Measurements from ENCODE around the gene TPX2. TPM values are rescaled to one million over a fixed set of nuclear protein-coding genes. Genes with fewer than 3 reads are reported as not detected.

TPX2 gene
- total RNA-seq, 2 donors from 2014 or later: 0.20 to 2.9 TPM

DNA sequence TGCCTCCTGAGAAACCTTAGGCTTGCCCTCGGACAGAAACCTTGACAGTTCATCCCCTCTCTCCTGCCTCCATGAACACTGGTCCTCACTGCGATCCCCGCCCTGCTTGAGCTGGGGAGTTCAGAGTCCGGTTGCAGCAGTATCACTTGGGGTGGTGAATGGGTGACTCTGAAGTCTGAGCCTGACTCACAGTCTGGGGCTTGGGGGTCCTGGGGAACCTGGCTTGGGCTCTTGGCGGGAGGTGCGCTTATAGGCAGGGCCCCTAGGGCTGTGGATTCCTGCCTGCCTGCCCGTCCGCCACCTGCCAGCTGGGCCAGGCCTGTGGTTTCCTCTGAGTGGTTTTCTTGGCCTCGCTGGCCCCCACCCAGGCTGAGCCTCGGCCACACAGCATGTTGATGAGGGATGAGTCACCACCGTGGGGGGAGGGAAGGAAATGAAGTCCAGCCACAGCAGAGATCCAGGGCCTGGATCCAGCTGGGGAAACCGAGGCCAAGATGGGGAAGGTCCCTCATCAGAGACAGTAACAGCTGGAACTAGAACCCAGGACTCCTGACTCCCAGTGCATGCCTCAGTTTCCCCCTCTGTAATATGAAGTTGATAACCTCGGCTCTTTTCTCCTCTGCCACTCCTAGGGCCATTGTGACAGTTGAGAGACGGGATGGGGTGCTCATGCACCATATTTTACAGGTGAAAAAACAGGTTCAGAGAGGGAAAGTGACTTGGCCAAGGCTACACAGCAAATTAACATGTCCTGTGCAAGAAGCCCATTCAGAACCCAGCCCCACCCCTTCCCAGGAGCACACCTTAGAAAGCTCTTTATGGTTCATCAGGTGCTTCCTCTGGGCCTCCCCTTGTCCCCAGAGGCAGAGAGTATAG is 97.1 kb downstream of the TPX2 start:
- H3K4me1 ChIP-seq: peaks cover 0 to 48% of the 10 kb centered on the region in 2 donors
- H3K27ac ChIP-seq: peak overlapping the region; percentile 33 to 61
- H3K4me3 ChIP-seq: no peak overlapping the region
- no peak for TF ChIP-seq CTCF (IDR thresholded peaks at IDR 0.05)
- peak; percentile 91 for DNase-seq (ENCODE audit: low spot score)
- H3K27me3 ChIP-seq: no peaks in the 10 kb centered on the region
- no peaks in the 10 kb centered on the region for H3K36me3 ChIP-seq
- H3K9me3 ChIP-seq: no peaks in the 10 kb centered on the region

- H3K4me1 ChIP-seq: peaks cover 0 to 56% of the 10 kb centered on the region in 2 donors
- no peak for DNase-seq (ENCODE audit: low spot score)
- H3K9me3 ChIP-seq: no peaks in the 10 kb centered on the region
- no peak for TF ChIP-seq CTCF (IDR thresholded peaks at IDR 0.05)
- H3K27me3 ChIP-seq: no peaks in the 10 kb centered on the region
- H3K4me3 ChIP-seq: no peak overlapping the region
- no peaks in the 10 kb centered on the region for H3K36me3 ChIP-seq
- peak overlapping the region; percentile 33 to 61 for H3K27ac ChIP-seq
Measured at GRCh38 chr20:31836853-31837608, 97.9 kb downstream of the TPX2 start.

DNA sequence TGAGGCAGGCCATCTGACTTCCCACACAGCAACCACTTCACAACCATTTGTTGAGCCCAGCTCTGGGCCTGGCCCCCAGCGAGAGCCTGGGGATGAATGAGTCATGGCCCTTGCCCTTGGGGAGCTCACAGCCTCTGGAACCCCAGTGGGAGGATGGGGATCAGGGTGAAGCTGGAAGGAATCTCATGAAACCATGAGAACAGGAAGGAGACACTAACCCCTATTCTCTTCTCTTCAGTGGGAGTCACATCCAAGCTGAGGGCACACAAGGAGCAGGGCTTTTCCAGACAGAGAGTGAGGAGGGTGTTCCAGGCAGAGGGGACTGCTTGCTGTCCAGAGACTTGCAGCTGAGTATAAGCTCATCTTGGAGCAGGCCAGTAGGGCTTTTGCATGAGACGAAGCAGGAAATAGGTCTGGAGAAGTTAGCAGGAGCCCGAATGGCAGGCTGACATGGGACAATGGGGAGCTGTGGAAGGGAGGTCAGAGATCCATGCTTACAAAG is 98.9 kb downstream of the TPX2 start:
- no peak for DNase-seq (ENCODE audit: low spot score)
- no peaks in the 10 kb centered on the region for H3K27me3 ChIP-seq
- H3K4me3 ChIP-seq: no peak overlapping the region
- H3K36me3 ChIP-seq: no peaks in the 10 kb centered on the region
- peak overlapping the region in 1 of 2 donors; percentile 56 for H3K27ac ChIP-seq
- peaks cover 0 to 65% of the 10 kb centered on the region in 2 donors for H3K4me1 ChIP-seq
- no peak for TF ChIP-seq CTCF (IDR thresholded peaks at IDR 0.05)
- H3K9me3 ChIP-seq: no peaks in the 10 kb centered on the region

- no peaks in the 10 kb centered on the region for H3K36me3 ChIP-seq
- H3K4me3 ChIP-seq: no peak overlapping the region
- peak overlapping the region; percentile 29 to 56 for H3K27ac ChIP-seq
- TF ChIP-seq CTCF (IDR thresholded peaks at IDR 0.05): no peak
- H3K27me3 ChIP-seq: no peaks in the 10 kb centered on the region
- no peaks in the 10 kb centered on the region for H3K9me3 ChIP-seq
- no peak for DNase-seq (ENCODE audit: low spot score)
- peaks cover 0 to 67% of the 10 kb centered on the region in 2 donors for H3K4me1 ChIP-seq
Measured at GRCh38 chr20:31838646-31839292, 99.7 kb downstream of the TPX2 start.

GRCh38 chr20:31839782-31840487 is 100.8 kb downstream of the TPX2 start:
- peak overlapping the region in 1 of 2 donors; percentile 74 for H3K27ac ChIP-seq
- H3K36me3 ChIP-seq: no peaks in the 10 kb centered on the region
- H3K4me3 ChIP-seq: no peak overlapping the region
- no peak for DNase-seq (ENCODE audit: low spot score)
- H3K9me3 ChIP-seq: no peaks in the 10 kb centered on the region
- TF ChIP-seq CTCF (IDR thresholded peaks at IDR 0.05): no peak
- no peaks in the 10 kb centered on the region for H3K27me3 ChIP-seq
- peaks cover 0 to 65% of the 10 kb centered on the region in 2 donors for H3K4me1 ChIP-seq

All from right atrium auricular region (tissue), 2 donors.